GM06990 (cell line): ENCODE results near the gene BIRC7.

Experiments used
- DNase-seq: peaks from one replicate; pipeline ENCODE4 v3.0.0-alpha.2; 2011; ENCODE audit not compliant: insufficient read length; ENCODE audit errors: extremely low read depth
- H3K27me3 ChIP-seq: replicated peaks from 2 replicates; pipeline ENCODE4 v1.6.0; 2011; ENCODE audit warnings: low read length; ENCODE audit not compliant: control insufficient read depth, insufficient read depth
- H3K36me3 ChIP-seq: 2 replicates; pipeline ENCODE4 v1.5.1; 2011; ENCODE audit warnings: low read length; ENCODE audit not compliant: control insufficient read depth, insufficient read depth
- H3K4me3 ChIP-seq: replicated peaks from 2 replicates; pipeline ENCODE4 v1.5.1; 2011; ENCODE audit warnings: low read depth, mild to moderate bottlenecking, control low read depth, low read length
- TF ChIP-seq, protein P1 (sequence below): IDR thresholded peaks from 2 replicates; pipeline ENCODE4 v1.5.1; 2011; ENCODE audit warnings: low read length, control low read depth, mild to moderate bottlenecking, inconsistent platforms; ENCODE audit not compliant: insufficient read depth, poor library complexity, severe bottlenecking

Gene BIRC7

DNA sequence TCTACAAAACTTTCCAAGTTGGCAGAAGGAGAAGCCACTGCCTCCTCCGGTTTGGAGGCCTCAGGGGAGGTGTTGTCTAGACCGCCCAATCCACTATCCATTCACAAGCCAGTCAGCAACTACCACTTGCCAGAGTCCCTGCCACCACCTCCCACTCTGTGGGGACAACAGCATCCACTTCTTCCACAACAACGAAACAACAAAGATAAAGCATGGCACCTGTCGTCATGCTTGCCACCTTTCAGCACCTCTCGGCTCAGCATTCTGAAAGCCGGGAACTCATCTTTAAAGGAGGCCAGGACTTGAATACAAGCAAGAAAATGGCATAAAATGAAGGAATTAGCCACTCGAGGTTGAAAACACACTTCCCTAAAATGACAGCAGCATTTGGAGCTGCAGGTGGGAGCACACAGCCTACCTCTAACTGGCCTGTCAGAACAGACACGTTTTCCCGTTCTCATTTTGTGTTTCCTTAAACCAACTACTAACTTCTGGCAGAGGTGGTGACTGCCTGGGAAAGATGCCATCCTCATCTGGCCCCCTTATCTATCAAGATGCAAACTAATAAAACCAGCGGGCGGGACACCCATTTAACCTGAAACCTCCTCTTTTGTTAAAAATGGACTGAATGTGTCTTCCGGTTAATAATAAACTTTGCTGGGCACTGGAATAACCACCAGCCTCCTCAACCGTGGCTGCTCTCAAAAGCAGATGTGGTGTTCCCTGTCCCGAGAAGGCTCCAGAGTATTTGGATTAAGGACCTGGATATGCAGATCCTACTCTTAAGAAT, 41.5 kb upstream of the BIRC7 start:
- peaks cover 8% of the 10 kb centered on the region for H3K36me3 ChIP-seq
- H3K27me3 ChIP-seq: no peaks in the 10 kb centered on the region
- DNase-seq: no peak
- TF ChIP-seq, protein P1, sequence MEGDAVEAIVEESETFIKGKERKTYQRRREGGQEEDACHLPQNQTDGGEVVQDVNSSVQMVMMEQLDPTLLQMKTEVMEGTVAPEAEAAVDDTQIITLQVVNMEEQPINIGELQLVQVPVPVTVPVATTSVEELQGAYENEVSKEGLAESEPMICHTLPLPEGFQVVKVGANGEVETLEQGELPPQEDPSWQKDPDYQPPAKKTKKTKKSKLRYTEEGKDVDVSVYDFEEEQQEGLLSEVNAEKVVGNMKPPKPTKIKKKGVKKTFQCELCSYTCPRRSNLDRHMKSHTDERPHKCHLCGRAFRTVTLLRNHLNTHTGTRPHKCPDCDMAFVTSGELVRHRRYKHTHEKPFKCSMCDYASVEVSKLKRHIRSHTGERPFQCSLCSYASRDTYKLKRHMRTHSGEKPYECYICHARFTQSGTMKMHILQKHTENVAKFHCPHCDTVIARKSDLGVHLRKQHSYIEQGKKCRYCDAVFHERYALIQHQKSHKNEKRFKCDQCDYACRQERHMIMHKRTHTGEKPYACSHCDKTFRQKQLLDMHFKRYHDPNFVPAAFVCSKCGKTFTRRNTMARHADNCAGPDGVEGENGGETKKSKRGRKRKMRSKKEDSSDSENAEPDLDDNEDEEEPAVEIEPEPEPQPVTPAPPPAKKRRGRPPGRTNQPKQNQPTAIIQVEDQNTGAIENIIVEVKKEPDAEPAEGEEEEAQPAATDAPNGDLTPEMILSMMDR: no peak
- no peak overlapping the region for H3K4me3 ChIP-seq

DNA sequence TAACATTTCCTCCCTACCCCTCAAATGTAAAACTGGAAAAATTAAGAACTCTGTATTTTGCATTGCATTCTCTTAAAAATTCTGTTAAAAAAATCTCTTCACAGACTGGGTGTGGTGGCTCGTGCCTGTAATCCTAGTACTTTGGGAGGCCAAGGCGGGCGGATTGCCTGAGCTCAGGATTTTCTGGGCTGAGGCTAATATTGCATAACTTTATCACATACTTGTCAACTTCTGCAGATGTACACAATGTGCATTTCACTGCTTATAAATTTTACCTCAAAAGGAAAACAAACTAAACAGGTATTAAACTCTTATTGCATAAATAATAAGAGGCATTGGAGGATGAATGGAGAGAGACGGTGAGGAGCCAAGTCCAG, 40.9 kb upstream of the BIRC7 start:
- Histone ChIP-seq H3K27me3 (no peaks in the 10 kb centered on the region), H3K36me3 (peaks cover 8% of the 10 kb centered on the region), H3K4me3 (no peak overlapping the region)
- DNase-seq: no peak
- TF ChIP-seq, protein P1: no peak

DNA sequence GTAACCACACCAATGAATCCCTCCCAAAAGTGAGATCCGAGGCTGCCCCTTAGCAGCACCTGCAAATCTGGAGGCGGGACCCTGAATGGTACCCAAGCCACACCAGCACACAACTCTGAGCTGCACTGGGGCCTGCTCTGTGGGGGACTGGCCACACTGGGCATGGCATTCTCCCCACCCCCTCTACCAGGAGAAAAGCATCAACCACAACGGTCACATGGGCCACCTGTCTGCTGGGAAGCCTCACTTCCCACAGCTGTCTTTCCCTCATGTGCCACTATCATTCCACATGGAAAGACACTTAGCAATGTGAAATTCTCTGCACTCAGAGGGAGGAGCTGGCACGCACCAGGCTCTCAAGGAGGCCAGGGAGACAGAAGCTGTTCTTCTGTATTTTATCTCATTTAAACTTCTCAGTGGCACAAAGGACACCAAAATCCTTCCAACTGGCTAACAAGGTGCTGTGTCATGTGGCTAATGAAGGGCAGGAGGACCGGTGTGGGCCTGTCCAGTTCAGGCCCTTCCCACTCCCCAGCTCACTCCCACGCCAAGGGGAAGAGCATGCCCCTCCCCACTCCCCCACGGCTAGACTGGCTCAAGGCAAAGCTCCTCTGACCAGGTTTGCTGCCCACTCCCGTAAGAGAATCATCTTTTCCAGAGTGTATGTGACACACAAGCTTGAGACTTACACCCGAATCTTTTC, 38.8 kb upstream of the BIRC7 start:
- TF ChIP-seq, protein P1: no peak
- Histone ChIP-seq H3K27me3 (no peaks in the 10 kb centered on the region), H3K4me3 (no peak overlapping the region), H3K36me3 (peaks cover 11% of the 10 kb centered on the region)
- no peak for DNase-seq

DNA sequence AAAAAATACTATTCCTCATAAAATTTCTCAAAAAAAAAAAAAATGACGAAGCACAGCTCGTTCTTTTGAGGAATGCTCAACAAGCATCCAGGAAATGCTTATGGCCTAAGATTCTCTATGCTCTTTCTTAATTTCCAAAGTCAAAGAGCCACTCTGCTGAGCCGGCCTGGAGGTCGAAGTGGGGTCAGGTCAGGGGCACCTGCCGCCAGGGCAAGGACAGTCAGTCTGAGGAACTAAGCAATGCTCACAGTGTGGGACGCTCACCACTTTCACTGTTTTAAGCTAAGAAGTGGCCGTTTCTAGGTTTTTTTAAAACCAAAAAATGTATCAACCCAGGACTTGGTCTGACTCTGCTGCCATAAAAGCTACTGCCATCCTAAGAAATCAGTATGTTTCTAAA, 37.1 kb upstream of the BIRC7 start:
- H3K4me3 ChIP-seq: no peak overlapping the region
- H3K36me3 ChIP-seq: peaks cover 27% of the 10 kb centered on the region
- DNase-seq: no peak
- TF ChIP-seq, protein P1: no peak
- no peaks in the 10 kb centered on the region for H3K27me3 ChIP-seq

DNA sequence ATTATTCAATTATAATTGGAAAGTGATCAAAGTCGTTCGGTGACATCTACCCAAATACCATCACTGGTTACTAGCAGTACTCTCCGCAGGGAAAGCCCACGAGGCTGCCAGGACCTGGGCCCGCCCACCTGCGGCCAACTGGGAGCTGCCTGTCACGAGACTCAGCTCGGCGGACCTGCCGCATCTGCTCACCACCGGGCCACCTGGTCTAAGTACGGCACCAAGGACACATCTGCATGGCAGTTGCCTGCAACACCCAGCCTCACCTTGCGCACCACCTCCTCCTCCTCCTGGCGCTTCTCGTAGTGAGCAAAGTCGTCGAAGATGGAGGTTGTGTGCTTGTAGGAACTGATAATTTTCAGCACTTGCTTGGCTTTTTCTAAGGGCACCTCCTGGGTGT, 33.7 kb upstream of the BIRC7 start:
- H3K36me3 ChIP-seq: peaks cover 42% of the 10 kb centered on the region
- H3K4me3 ChIP-seq: no peak overlapping the region
- DNase-seq: no peak
- no peaks in the 10 kb centered on the region for H3K27me3 ChIP-seq
- TF ChIP-seq, protein P1: no peak
